A673 (cell line): Measurements from ENCODE around the gene PHACTR4. TPM values are rescaled to one million over a fixed set of nuclear protein-coding genes. Genes with fewer than 3 reads are reported as not detected.

Experiments used
- BruUV-seq: library from RNA; stranded (reverse); fragments of 400-500 nt; replicated peaks from 2 replicates; lab custom pipeline; 2021; lab: Mats Ljungman, UMichigan
- CTCF ChIA-PET: fragments of 300-600 bp; sonication (Branson Sonifier 250); formaldehyde crosslinking; loops from one replicate; lab custom pipeline; 2022; ENCODE audit warnings: antibody characterized with exemption; lab: Charles Lee
- POLR2A ChIA-PET: fragments of 300-600 bp; sonication (Branson Sonifier 250); formaldehyde crosslinking; loops from one replicate; lab custom pipeline; 2022; ENCODE audit warnings: antibody characterized with exemption; ENCODE audit not compliant: low non-redundant PET; lab: Charles Lee
- DNase-seq: peaks from one replicate; pipeline ENCODE4 v3.0.0-alpha.2; 2015; ENCODE audit warnings: low spot score
- H3K27ac ChIP-seq: fragments of 200-600 bp; sonication (generic); 2 replicates; pipeline ENCODE4 v1.5.1; 2016; ENCODE audit warnings: mixed run types, low read depth, mild to moderate bottlenecking, mixed read lengths, antibody characterized with exemption, low read length; ENCODE audit not compliant: poor library complexity, severe bottlenecking
- H3K27me3 ChIP-seq: fragments of 200-600 bp; sonication (generic); replicated peaks from 2 replicates; pipeline ENCODE4 v1.6.1; 2017; ENCODE audit warnings: mixed run types, low read depth, mild to moderate bottlenecking, mixed read lengths, antibody characterized with exemption, low read length; ENCODE audit not compliant: insufficient read depth, poor library complexity
- H3K36me3 ChIP-seq: fragments of 200-600 bp; sonication (generic); 2 replicates; pipeline ENCODE4 v1.6.1; 2016; ENCODE audit warnings: mixed run types, mild to moderate bottlenecking, mixed read lengths, antibody characterized with exemption, low read length; ENCODE audit not compliant: insufficient read depth, poor library complexity, severe bottlenecking
- H3K4me1 ChIP-seq: fragments of 200-600 bp; sonication (generic); 2 replicates; pipeline ENCODE4 v1.6.1; 2017; ENCODE audit warnings: mixed run types, mild to moderate bottlenecking, mixed read lengths, antibody characterized with exemption, low read length; ENCODE audit not compliant: insufficient read depth, poor library complexity, severe bottlenecking
- H3K4me3 ChIP-seq: fragments of 200-600 bp; sonication (generic); 2 replicates; pipeline ENCODE4 v1.5.1; 2016; ENCODE audit warnings: low read depth, mixed run types, mild to moderate bottlenecking, mixed read lengths, low read length; ENCODE audit not compliant: poor library complexity, severe bottlenecking
- H3K9me3 ChIP-seq: fragments of 200-600 bp; sonication (generic); 2 replicates; pipeline ENCODE4 v1.6.1; 2016; ENCODE audit warnings: mixed run types, low read depth, mild to moderate bottlenecking, mixed read lengths, antibody characterized with exemption, low read length; ENCODE audit not compliant: poor library complexity, severe bottlenecking
- CTCF ChIP-seq: fragments of 300-800, 200-600 bp; sonication (generic); conservative IDR thresholded peaks from 2 replicates; pipeline ENCODE4 v1.5.1; 2017; ENCODE audit warnings: low read depth, mild to moderate bottlenecking, antibody characterized with exemption, low read length, moderate library complexity, mixed read lengths
- EZH2 ChIP-seq: fragments of 200-600 bp; sonication (generic); IDR thresholded peaks from 2 replicates; pipeline ENCODE4 v1.6.1; 2017; ENCODE audit warnings: borderline replicate concordance, low read depth, mild to moderate bottlenecking, mixed read lengths, antibody characterized with exemption, low read length; ENCODE audit not compliant: poor library complexity, severe bottlenecking
- intact Hi-C: fragments of 100-400 bp; cut with micrococcal nuclease; formaldehyde crosslinking; loops from one replicate; pipeline ENCODE4 v1.10.0; 2022; ENCODE audit not compliant: unreplicated experiment
- total RNA-seq: library from RNA; stranded (reverse); gene quantifications from 2 replicates; pipeline ENCODE4 v1.2.3, GENCODE V29; 2021

PHACTR4 gene
- total RNA-seq, 1 experiment from 2014 or later, result 63.4 TPM

GRCh38 chr1:28494737-28495136, 125.2 kb downstream of the PHACTR4 start:
- no peaks in the 10 kb centered on the region for H3K9me3 ChIP-seq
- H3K4me3 ChIP-seq, result no peak overlapping the region
- H3K4me1 ChIP-seq, result no peaks in the 10 kb centered on the region
- no TSS peak for BruUV-seq
- no peak overlapping the region for H3K27ac ChIP-seq
- H3K36me3 ChIP-seq, result peaks cover 36% of the 10 kb centered on the region
- intact Hi-C loops, result no loop called here
- H3K27me3 ChIP-seq, result no peaks in the 10 kb centered on the region
- DNase-seq, result no peak
- TF ChIP-seq CTCF (no peak), EZH2 (no peak)
- ChIA-PET POLR2A (no interaction called here), CTCF (no interaction called here)

DNA sequence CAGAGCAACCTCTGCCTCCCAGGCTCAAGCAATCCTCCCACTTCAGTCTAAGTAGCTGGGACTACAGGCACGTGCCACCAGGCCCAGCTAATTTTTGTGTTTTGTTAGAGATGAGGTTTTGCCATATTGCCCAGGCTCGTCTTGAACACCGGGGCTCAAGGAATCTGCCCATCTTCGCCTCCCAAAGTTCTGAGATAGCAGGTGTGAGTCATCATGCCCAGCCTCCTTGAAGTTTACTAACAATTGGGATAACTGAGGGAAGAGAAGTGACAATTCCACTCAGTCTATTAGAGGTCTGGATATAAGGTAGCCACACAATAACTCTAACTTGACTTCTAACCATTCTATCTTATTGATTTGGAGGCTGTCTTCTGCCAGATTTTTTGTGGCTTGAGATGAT, 130.0 kb downstream of the PHACTR4 start:
- intact Hi-C loops, result no loop called here
- Histone ChIP-seq H3K4me1 (no peaks in the 10 kb centered on the region), H3K4me3 (no peak overlapping the region), H3K27ac (no peak overlapping the region), H3K36me3 (peaks cover 15% of the 10 kb centered on the region), H3K27me3 (no peaks in the 10 kb centered on the region), H3K9me3 (no peaks in the 10 kb centered on the region)
- no peak for TF ChIP-seq CTCF
- TF ChIP-seq EZH2, result no peak
- ChIA-PET POLR2A (interaction anchor here (0.6 kb wide), 1 partner anchor 15 kb away, joined by 3 read pairs; no protein-coding TSS in a partner anchor), CTCF (no interaction called here)
- no peak for DNase-seq
- BruUV-seq, result no TSS peak

DNA sequence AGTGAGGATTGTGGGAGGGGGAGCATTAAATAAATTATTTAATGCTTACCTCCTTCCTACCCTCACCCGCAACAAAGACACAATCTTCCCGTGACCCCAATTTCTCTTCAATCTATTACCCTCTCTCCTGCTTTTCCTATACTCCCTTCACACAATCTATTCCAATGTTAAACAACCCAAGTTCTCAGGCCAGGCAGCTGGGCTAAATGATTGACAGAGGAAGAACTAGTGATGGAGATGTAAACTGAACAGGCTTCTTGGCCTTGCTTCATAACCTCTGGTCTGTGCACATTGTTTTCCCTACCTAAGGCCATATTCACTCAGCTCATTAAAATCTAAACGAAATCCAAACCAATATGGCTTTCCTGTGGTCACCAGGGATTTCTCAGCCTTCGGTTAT, 132.4 kb downstream of the PHACTR4 start:
- BruUV-seq, result no TSS peak
- ChIA-PET CTCF (no interaction called here), POLR2A (no interaction called here)
- DNase-seq, result no peak
- TF ChIP-seq CTCF (no peak), EZH2 (no peak)
- H3K27ac ChIP-seq, result no peak overlapping the region
- H3K9me3 ChIP-seq, result no peaks in the 10 kb centered on the region
- no peaks in the 10 kb centered on the region for H3K4me1 ChIP-seq
- peaks cover 14% of the 10 kb centered on the region for H3K36me3 ChIP-seq
- H3K4me3 ChIP-seq, result no peak overlapping the region
- H3K27me3 ChIP-seq, result no peaks in the 10 kb centered on the region
- intact Hi-C loops, result no loop called here
